IMR-90 (cell line): ENCODE measurements around the gene PRKCA. TPM values are rescaled to one million over a fixed set of nuclear protein-coding genes. Genes with fewer than 3 reads are reported as not detected.

ENCODE experiments used
- ATAC-seq: fragments of 200-7000 bp; cut with Tn5 transposase; 2 replicates; pipeline ENCODE4 v1.9.1; 2020; ENCODE audit warnings: low read depth, mild to moderate bottlenecking, moderate library complexity
- BruUV-seq: library from RNA; stranded (reverse); fragments of 400-500 nt; replicated peaks from 2 replicates; lab custom pipeline; 2021; lab: Mats Ljungman, UMichigan
- CTCF ChIA-PET: fragments of 300-600 bp; formaldehyde crosslinking; extraction: SDS; loops from one replicate; lab custom pipeline; 2021; ENCODE audit warnings: antibody characterized with exemption; lab: Yijun Ruan, JAX
- POLR2A ChIA-PET: fragments of 300-600 bp; sonication (Branson Sonifier 250); formaldehyde crosslinking; loops from one replicate; lab custom pipeline; 2022; ENCODE audit warnings: antibody characterized with exemption; ENCODE audit not compliant: unreplicated experiment; lab: Charles Lee
- DNase-seq: peaks from one replicate; pipeline ENCODE4 v3.0.0; 2013
- H2AFZ ChIP-seq: replicated peaks from 2 replicates; pipeline ENCODE3; 2013; ENCODE audit warnings: low read length, mild to moderate bottlenecking; ENCODE audit not compliant: poor library complexity
- H2AK5ac ChIP-seq: 2 replicates; pipeline ENCODE4 v1.6.1; 2013; ENCODE audit warnings: low read depth, low read length, inconsistent platforms
- H2AK9ac ChIP-seq: replicated peaks from 2 replicates; pipeline ENCODE3; 2013; ENCODE audit warnings: mild to moderate bottlenecking, low read depth, low read length, moderate library complexity; ENCODE audit not compliant: poor library complexity
- H2BK120ac ChIP-seq: 2 replicates; pipeline ENCODE4 v1.6.1; 2013; ENCODE audit warnings: low read depth, low read length, inconsistent platforms
- H2BK15ac ChIP-seq: 3 replicates; pipeline ENCODE4 v1.6.1; 2013; ENCODE audit warnings: low read depth, low read length, inconsistent platforms
- H2BK20ac ChIP-seq: 2 replicates; pipeline ENCODE4 v1.6.1; 2013; ENCODE audit warnings: low read depth, mild to moderate bottlenecking, inconsistent platforms, low read length, moderate library complexity
- H2BK5ac ChIP-seq: 2 replicates; pipeline ENCODE4 v1.6.1; 2013; ENCODE audit warnings: mild to moderate bottlenecking, low read depth, low read length, inconsistent platforms; ENCODE audit not compliant: poor library complexity, severe bottlenecking
- H3K14ac ChIP-seq: replicated peaks from 2 replicates; pipeline ENCODE4 v1.6.1; 2013; ENCODE audit warnings: low read depth, low read length, inconsistent platforms
- H3K18ac ChIP-seq: 2 replicates; pipeline ENCODE4 v1.6.1; 2013; ENCODE audit warnings: low read depth, low read length, control low read depth
- H3K23ac ChIP-seq: 2 replicates; pipeline ENCODE4 v1.6.1; 2013; ENCODE audit warnings: low read depth, low read length, inconsistent platforms
- H3K27ac ChIP-seq: 2 replicates; pipeline ENCODE4 v1.5.1; 2013; ENCODE audit warnings: mild to moderate bottlenecking, control low read depth, low read length; ENCODE audit not compliant: insufficient read depth
- H3K27me3 ChIP-seq: 2 replicates; pipeline ENCODE4 v1.6.1; 2013; ENCODE audit warnings: low read length; ENCODE audit not compliant: control insufficient read depth, insufficient read depth
- H3K36me3 ChIP-seq: 2 replicates; pipeline ENCODE4 v1.6.1; 2013; ENCODE audit warnings: low read length, mixed read lengths; ENCODE audit not compliant: control insufficient read depth, insufficient read depth
- H3K4ac ChIP-seq: 2 replicates; pipeline ENCODE4 v1.6.1; 2013; ENCODE audit warnings: low read depth, low read length, inconsistent platforms
- H3K4me1 ChIP-seq: 2 replicates; pipeline ENCODE4 v1.6.1; 2013; ENCODE audit warnings: low read length, mixed read lengths; ENCODE audit not compliant: control insufficient read depth, insufficient read depth
- H3K4me2 ChIP-seq: 2 replicates; pipeline ENCODE4 v1.6.1; 2013; ENCODE audit warnings: low read depth, mild to moderate bottlenecking, control low read depth, low read length, moderate library complexity
- H3K4me3 ChIP-seq: 2 replicates; pipeline ENCODE4 v1.5.1; 2013; ENCODE audit warnings: low read depth, mild to moderate bottlenecking, control low read depth, low read length, moderate library complexity; ENCODE audit not compliant: insufficient read depth
- H3K56ac ChIP-seq: 2 replicates; pipeline ENCODE4 v1.6.1; 2013; ENCODE audit warnings: low read length, inconsistent platforms; ENCODE audit not compliant: insufficient read depth; ENCODE audit errors: extremely low read depth
- H3K79me1 ChIP-seq, 2 experiments: 2 replicates each; pipeline ENCODE4 v1.6.1; 2013; ENCODE audit warnings: low read length in 2 of 2, inconsistent platforms in 1 of 2, low read depth in 1 of 2
- H3K9ac ChIP-seq: 2 replicates; pipeline ENCODE4 v1.6.1; 2013; ENCODE audit warnings: low read depth, low read length, control low read depth
- H3K9me1 ChIP-seq: 2 replicates; pipeline ENCODE4 v1.6.1; 2013; ENCODE audit warnings: low read length, inconsistent platforms; ENCODE audit not compliant: insufficient read depth
- H3K9me3 ChIP-seq: 2 replicates; pipeline ENCODE4 v1.6.1; 2013; ENCODE audit warnings: low read length; ENCODE audit not compliant: control insufficient read depth, insufficient read depth
- H4K20me1 ChIP-seq: 2 replicates; pipeline ENCODE4 v1.6.1; 2013; ENCODE audit warnings: low read length, inconsistent platforms; ENCODE audit not compliant: insufficient read depth
- H4K5ac ChIP-seq: 2 replicates; pipeline ENCODE4 v1.6.1; 2013; ENCODE audit warnings: mild to moderate bottlenecking, low read depth, low read length, control low read depth
- H4K8ac ChIP-seq, 2 experiments: 2 replicates each; pipeline ENCODE4 v1.6.1; 2013; ENCODE audit warnings: low read depth in 2 of 2, low read length in 2 of 2, control low read depth in 1 of 2, inconsistent platforms in 1 of 2
- H4K91ac ChIP-seq: 2 replicates; pipeline ENCODE4 v1.6.1; 2013; ENCODE audit warnings: low read depth, low read length, inconsistent platforms; ENCODE audit not compliant: insufficient read depth
- BHLHE40 ChIP-seq: fragments of 150-350 bp; IDR thresholded peaks from 2 replicates; pipeline ENCODE4 v1.6.1; 2016; ENCODE audit warnings: mild to moderate bottlenecking, low read depth, low read length
- CEBPB ChIP-seq: IDR thresholded peaks from 2 replicates; pipeline ENCODE4 v1.6.1; 2012; ENCODE audit warnings: low read depth, low read length, improper control_type of control experiment
- CHD1 ChIP-seq: IDR thresholded peaks from 2 replicates; pipeline ENCODE4 v1.6.1; 2012; ENCODE audit warnings: low read depth, low read length, improper control_type of control experiment
- ELK1 ChIP-seq: fragments of 150-350 bp; IDR thresholded peaks from 2 replicates; pipeline ENCODE4 v1.6.1; 2016; ENCODE audit warnings: low read depth, mild to moderate bottlenecking, low read length, moderate library complexity, borderline replicate concordance
- MAFK ChIP-seq: IDR thresholded peaks from 2 replicates; pipeline ENCODE4 v1.6.1; 2012; ENCODE audit warnings: low read depth, low read length, improper control_type of control experiment
- MXI1 ChIP-seq: IDR thresholded peaks from 2 replicates; pipeline ENCODE4 v1.6.1; 2012; ENCODE audit warnings: low read depth, mild to moderate bottlenecking, low read length, moderate library complexity, borderline replicate concordance
- POLR2A ChIP-seq: IDR thresholded peaks from 2 replicates; pipeline ENCODE4 v1.6.1; 2012; ENCODE audit warnings: mild to moderate bottlenecking, low read depth, low read length
- RCOR1 ChIP-seq: IDR thresholded peaks from 2 replicates; pipeline ENCODE4 v1.6.1; 2012; ENCODE audit warnings: mild to moderate bottlenecking, low read length, improper control_type of control experiment; ENCODE audit not compliant: insufficient replicate concordance
- WGBS, 2 experiments: methylation state at CpG; one replicate each; pipeline versions ENCODE4 v1.1.5 to v1.1.7; 2013; ENCODE audit warnings: missing lambda C conversion rate in 2 of 2; ENCODE audit not compliant: insufficient read length in 1 of 2; ENCODE audit errors: extremely low coverage in 2 of 2; 5-methylcytosine and 5-hydroxymethylcytosine counted together
- dilution Hi-C: fragments of 300-500 bp; cut with HindIII; formaldehyde crosslinking; loops from one replicate; pipeline ENCODE4 v1.14.3; 2018; ENCODE audit warnings: low sequenced_read_pairs; ENCODE audit not compliant: unreplicated experiment
- in situ Hi-C: fragments of 300-500 bp; cut with MboI; formaldehyde crosslinking; loops from 3 replicates; pipeline ENCODE4 v1.14.3; 2019; ENCODE audit warnings: low sequenced_read_pairs, inconsistent platforms, mixed read lengths
- intact Hi-C: fragments of 100-400 bp; cut with micrococcal nuclease; formaldehyde crosslinking; loops from 2 replicates; pipeline ENCODE4 v1.10.0; 2022
- polyA plus RNA-seq, 3 experiments: library from polyadenylated mRNA; depleted of rRNA; stranded (reverse); fragments of >200 nt; gene quantifications; 2 replicates each; pipeline ENCODE4 v1.2.3, GENCODE V29; 2012; ENCODE audit warnings: low replicate concordance in 1 of 3
- total RNA-seq: library from RNA; depleted of rRNA; stranded (reverse); fragments of >200 nt; gene quantifications from 2 replicates; pipeline ENCODE4 v1.2.3, GENCODE V29; 2012

The PRKCA gene
- total and polyA plus RNA-seq, 2 of the 4 experiments (the other 2 are of a cell fraction), result 31.0 to 46.0 TPM

GRCh38 chr17:66373944-66374817, 71.8 kb downstream of the PRKCA start:
- H2BK120ac ChIP-seq, result no peak overlapping the region; the same call in 1 of the 2 replicates
- ATAC-seq, result peak; percentile 35; the same call in 1 of the 2 replicates
- H3K9ac ChIP-seq, result no peak overlapping the region
- no peak overlapping the region for H3K4ac ChIP-seq
- peaks cover 31% of the 10 kb centered on the region for H3K9me1 ChIP-seq
- no peak overlapping the region for H3K4me3 ChIP-seq
- intact Hi-C loops, result no loop called here
- DNase-seq, result no peak
- peak overlapping the region; percentile 12; the same call in 1 of the 2 replicates for H3K14ac ChIP-seq
- H4K91ac ChIP-seq, result no peak overlapping the region
- POLR2A ChIA-PET, result no interaction called here
- no peak overlapping the region for H3K27ac ChIP-seq
- dilution Hi-C loops, result no loop called here
- in situ Hi-C loops, result no loop called here
- no TSS peak for BruUV-seq
- H3K27me3 ChIP-seq, result no peaks in the 10 kb centered on the region
- H2BK5ac ChIP-seq, result no peak overlapping the region
- peaks cover 33 to 79% of the 10 kb centered on the region in 2 experiments for H3K79me1 ChIP-seq
- H3K23ac ChIP-seq, result no peak overlapping the region
- no peak overlapping the region for H4K5ac ChIP-seq
- H2AFZ ChIP-seq, result no peak overlapping the region
- TF ChIP-seq CEBPB, result no peak
- TF ChIP-seq MAFK, result no peak
- no peak for TF ChIP-seq ELK1
- no peak for TF ChIP-seq CHD1
- TF ChIP-seq MXI1, result no peak
- no peak for TF ChIP-seq RCOR1
- TF ChIP-seq BHLHE40, result no peak
- TF ChIP-seq POLR2A, result no peak
- WGBS, 2 experiments, result 67% methylated on average over 6 of the region's 18 CpGs; no CpG with 5 or more reads in 1 of the 2 experiments
- H2BK20ac ChIP-seq, result no peak overlapping the region
- no peak overlapping the region; a peak in 1 of 4 replicates for H4K8ac ChIP-seq
- H2AK5ac ChIP-seq, result no peak overlapping the region
- H3K4me2 ChIP-seq, result no peak overlapping the region
- no peaks in the 10 kb centered on the region for H3K36me3 ChIP-seq
- H3K18ac ChIP-seq, result no peak overlapping the region
- CTCF ChIA-PET, result no interaction called here
- H3K4me1 ChIP-seq, result peaks cover 16% of the 10 kb centered on the region
- H4K20me1 ChIP-seq, result peaks cover 50% of the 10 kb centered on the region
- H3K56ac ChIP-seq, result no peak overlapping the region
- no peak overlapping the region for H2BK15ac ChIP-seq
- peak overlapping the region; percentile 15 for H2AK9ac ChIP-seq
- no peaks in the 10 kb centered on the region for H3K9me3 ChIP-seq
